ENCODE data around the gene HIVEP2.
A peak's percentile ranks its signal among the peaks of the same experiment; 100 is the strongest.

DNA sequence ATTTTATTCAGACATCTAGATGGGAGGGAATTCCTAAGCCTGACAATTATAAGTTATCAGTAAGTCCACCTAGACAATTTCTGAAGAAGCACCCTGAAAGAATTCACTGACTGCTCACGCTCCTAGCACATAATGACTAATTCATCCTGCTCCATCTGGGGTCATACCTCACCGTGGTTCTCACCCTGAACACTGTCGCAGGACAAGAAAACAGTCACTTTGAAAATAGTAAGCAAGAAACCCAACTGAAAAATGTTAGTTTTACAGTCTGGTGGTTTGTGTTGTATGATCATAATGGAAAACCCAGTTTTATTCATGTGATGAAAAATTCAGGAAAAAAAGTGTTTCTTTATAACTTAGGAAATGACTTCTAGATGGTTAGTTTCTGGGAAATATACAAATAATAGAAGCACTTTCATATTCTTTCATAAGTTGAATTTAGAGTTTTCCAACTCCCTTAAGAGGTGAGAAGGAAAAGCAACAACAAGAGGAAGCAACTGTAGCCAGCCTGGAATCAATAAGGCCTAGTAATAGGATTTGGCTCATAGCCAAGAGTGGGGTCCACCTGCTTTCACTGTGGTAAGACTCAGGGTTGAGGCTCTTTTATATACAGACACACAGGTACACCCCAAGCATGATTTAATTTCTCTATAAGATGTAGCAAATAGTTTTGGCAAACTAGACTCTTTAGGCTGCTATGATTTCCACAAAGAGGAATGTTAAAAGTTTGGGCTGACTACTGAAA, 94.1 kb downstream of the HIVEP2 start:
- TF ChIP-seq CTCF (conservative IDR thresholded peaks at IDR 0.05; ENCODE audit: low read depth, low read length) (no peak), RAD21 (IDR thresholded peaks at IDR 0.05; ENCODE audit: low read length) (no peak), ELK1 (IDR thresholded peaks at IDR 0.05; ENCODE audit: borderline replicate concordance, low read depth, low read length) (no peak), SMC3 (IDR thresholded peaks at IDR 0.05; ENCODE audit: low read depth, low read length) (no peak), POLR2A (IDR thresholded peaks at IDR 0.05; ENCODE audit: low read depth, low read length) (no peak), BHLHE40 (IDR thresholded peaks at IDR 0.05; ENCODE audit: low read depth, low read length) (peak; percentile 39; the same call in 1 of the 2 replicates), MAZ (IDR thresholded peaks at IDR 0.05; ENCODE audit: borderline replicate concordance, low read depth, low read length) (no peak), FOS (IDR thresholded peaks at IDR 0.05; ENCODE audit: low read depth, low read length) (no peak), CEBPB (IDR thresholded peaks at IDR 0.05; ENCODE audit: low read depth, low read length) (no peak), MXI1 (IDR thresholded peaks at IDR 0.05; ENCODE audit: borderline replicate concordance, low read depth, low read length) (no peak)
